Lower leg skin (tissue), 4 donors: ENCODE data around the gene TRAPPC14. TPM values are rescaled to one million over a fixed set of nuclear protein-coding genes. Genes with fewer than 3 reads are reported as not detected.
A peak's percentile ranks its signal among the peaks of the same experiment; 100 is the strongest.
"Not testable (repeated sequence)": the region's sequence is repeated elsewhere in the genome, so short reads cannot be mapped to it uniquely, and the experiment has no call there.

Experiments used
- DNase-seq, 2 donors: peaks; one replicate each; pipeline ENCODE4 v3.0.0-alpha.2; 2019; ENCODE audit warnings: low spot score in 2 of 2
- H3K4me3 ChIP-seq: fragments of 200-600 bp; sonication (generic); 2 replicates; pipeline ENCODE4 v1.5.1; 2017; ENCODE audit warnings: mild to moderate bottlenecking, low read depth; ENCODE audit not compliant: poor library complexity, severe bottlenecking
- POLR2A ChIP-seq, 2 donors: fragments of 450-650 bp; IDR thresholded peaks; one replicate each; pipeline ENCODE4 v1.6.1; 2016 to 2017; ENCODE audit warnings: antibody characterized with exemption in 2 of 2, mild to moderate bottlenecking in 1 of 2, moderate library complexity in 1 of 2
- WGBS, 2 donors: methylation state at CpG; one replicate each; pipeline ENCODE4 v1.1.5; 2018; 5-methylcytosine and 5-hydroxymethylcytosine counted together
- intact Hi-C: fragments of 100-400 bp; cut with DNase I; formaldehyde crosslinking; loops from one replicate; pipeline ENCODE4 v1.15.0; 2023; ENCODE audit warnings: low total_unique reads
- total RNA-seq, 4 donors: library from RNA; depleted of rRNA; stranded (reverse); fragments of >200 nt; gene quantifications; one replicate each; pipeline ENCODE4 v1.1.0, GENCODE V29; 2016
- TF ChIP-seq, protein P1 (sequence below), 3 donors: fragments of 450-650 bp; IDR thresholded peaks; one replicate each; pipeline ENCODE4 v1.5.1; 2016; ENCODE audit warnings: antibody characterized with exemption in 3 of 3, mild to moderate bottlenecking in 3 of 3, moderate library complexity in 2 of 3

TRAPPC14 gene
- total RNA-seq, 4 donors from 2014 or later: 20.8 to 46.5 (median 25.2) TPM

DNA sequence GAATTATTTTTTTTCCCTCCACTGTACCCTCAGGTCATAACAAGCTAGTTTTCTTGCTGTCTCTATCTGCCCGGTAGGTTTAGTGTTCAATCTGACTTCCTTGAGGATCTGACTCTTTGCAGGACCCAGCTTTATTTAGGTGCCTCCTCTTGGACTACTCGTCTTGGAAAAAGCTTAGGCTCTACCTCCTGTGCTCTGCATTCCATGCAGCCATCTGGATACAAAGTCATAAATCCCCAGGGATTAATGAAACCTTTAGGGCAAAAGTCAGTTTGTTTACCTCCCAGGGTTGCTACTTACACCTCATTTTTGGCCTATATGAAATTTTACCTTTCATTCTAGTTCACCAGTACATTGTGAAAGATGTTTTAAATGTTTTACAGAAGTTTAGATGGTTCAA, 27.2 kb upstream of the TRAPPC14 start:
- WGBS, 2 donors: 66 to 89% methylated on average over 2 of the region's 2 CpGs
- no peak for TF ChIP-seq POLR2A (IDR thresholded peaks at IDR 0.05)
- TF ChIP-seq, protein P1, sequence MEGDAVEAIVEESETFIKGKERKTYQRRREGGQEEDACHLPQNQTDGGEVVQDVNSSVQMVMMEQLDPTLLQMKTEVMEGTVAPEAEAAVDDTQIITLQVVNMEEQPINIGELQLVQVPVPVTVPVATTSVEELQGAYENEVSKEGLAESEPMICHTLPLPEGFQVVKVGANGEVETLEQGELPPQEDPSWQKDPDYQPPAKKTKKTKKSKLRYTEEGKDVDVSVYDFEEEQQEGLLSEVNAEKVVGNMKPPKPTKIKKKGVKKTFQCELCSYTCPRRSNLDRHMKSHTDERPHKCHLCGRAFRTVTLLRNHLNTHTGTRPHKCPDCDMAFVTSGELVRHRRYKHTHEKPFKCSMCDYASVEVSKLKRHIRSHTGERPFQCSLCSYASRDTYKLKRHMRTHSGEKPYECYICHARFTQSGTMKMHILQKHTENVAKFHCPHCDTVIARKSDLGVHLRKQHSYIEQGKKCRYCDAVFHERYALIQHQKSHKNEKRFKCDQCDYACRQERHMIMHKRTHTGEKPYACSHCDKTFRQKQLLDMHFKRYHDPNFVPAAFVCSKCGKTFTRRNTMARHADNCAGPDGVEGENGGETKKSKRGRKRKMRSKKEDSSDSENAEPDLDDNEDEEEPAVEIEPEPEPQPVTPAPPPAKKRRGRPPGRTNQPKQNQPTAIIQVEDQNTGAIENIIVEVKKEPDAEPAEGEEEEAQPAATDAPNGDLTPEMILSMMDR (IDR thresholded peaks at IDR 0.05): no peak
- DNase-seq: no peak
- no peak overlapping the region for H3K4me3 ChIP-seq
- intact Hi-C loops: no loop called here

DNA sequence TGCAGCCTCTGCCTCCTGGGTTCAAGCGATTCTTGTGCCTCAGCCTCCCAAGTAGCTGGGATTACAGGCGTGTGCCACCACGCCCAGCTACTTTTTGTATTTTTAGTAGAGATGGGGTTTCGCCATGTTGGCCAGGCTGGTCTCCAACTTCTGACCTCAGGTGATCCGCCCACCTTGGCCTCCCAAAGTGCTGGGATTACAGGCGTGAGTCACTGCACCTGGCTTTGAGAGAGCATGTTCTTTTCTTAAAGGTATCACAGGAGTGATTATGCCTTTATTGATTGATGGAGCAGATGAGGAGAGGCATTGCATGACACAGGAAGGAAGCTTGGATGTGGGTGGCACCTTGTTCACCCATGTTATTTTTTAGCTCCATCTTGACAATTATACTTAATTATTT, 24.6 kb upstream of the TRAPPC14 start:
- intact Hi-C loops, H3K4me3 ChIP-seq, DNase-seq: not testable (repeated sequence)
- WGBS, 2 donors: 61 to 68% methylated on average over 6 of the region's 6 CpGs

DNA sequence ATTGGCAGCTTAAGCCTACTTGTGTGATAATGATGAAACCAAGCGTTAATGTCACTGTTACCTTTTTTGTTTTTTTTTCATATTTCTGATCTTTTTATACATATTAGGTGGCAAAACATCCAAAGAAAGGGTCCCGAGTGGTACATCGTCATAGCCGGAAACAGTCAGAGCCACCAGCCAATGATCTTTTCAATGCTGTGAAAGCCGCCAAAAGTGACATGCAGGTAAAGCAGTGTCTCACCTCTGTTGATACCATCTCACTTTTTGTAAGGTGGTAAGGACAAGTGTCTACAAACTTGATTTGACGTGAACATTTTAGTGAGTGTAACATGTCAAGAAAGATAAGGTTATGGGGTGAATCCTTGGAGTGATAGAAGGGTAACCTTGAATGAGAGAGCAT, 24.1 kb upstream of the TRAPPC14 start:
- intact Hi-C loops, H3K4me3 ChIP-seq, DNase-seq: not testable (repeated sequence)
- WGBS, 2 donors: 78 to 85% methylated on average over 6 of the region's 6 CpGs

DNA sequence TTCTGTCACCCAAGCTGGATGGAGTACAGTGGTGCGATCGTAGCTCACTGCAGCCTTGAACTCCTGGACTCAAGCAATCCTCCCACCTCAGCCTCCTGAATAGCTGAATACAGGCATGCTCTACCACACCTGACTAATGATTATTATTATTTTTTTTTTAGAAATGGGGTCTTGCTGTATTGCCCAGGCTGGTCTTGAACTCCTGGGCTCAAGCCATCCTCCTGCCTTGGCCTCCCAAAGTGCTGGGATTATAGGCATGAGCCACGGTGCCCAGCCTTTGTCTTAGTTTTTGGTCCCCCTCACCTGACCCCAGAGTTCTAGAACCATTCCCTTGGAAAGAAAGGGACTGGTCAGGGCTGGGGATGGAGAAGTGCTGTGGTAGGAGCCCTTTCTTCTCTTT, 21.6 kb upstream of the TRAPPC14 start:
- DNase-seq, H3K4me3 ChIP-seq, intact Hi-C loops: not testable (repeated sequence)
- 95 to 100% methylated on average over 3 of the region's 3 CpGs for WGBS, 2 donors

DNA sequence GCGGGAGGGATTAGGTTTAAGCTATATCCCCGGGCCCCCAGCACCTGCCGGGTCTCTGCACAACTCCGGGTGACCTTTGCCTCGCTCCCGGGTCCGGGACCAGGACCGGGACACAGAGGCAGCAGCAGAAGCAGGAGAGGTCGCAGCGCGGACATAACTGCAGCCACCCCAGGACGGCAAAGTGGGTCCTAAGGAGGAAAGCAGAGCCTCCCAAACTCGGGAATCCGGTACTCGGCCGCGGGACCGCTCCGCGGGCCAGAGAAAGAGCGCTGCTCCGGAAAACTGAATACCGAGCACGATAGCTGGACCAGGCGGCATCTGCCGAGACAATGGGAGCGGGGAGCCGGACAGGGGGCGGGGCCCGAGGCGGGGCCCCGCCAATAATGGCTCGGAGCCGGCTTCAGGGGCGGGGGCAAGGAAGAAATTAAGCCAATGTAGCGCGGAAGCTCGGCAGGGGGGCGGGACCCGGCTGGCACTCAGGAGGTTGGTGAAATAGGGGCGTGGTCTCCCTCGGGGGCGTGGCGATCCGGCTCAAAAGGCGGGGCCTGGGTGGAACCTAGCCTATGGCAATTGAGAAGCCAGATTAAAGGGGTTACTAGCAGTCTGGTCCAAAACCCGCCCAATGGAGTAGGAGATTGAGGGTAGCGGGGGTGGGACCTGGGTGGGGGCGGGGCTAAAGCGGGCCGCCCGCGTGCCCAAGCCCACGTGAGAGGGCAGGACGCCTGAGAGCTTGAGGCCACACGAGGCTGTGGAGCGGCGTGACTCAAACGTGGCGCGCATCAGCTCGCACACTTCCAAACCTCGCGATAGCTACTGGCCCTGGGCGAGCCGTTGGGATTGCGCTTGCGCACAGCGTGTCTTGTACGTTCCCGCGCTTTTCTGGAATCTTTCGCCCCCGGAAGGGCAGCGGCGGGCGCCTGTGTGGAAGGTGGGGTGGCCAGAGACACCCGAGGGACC, 18.8 kb upstream of the TRAPPC14 start, which contains the start of the genes GPC2 and STAG3:
TSS of gene GPC2 (minus strand) at position 337 of the 957 bp plus-strand sequence. CDS start at position 155, 182 bp downstream.
TSS of gene STAG3 (plus strand) at position 874 of the 957 bp plus-strand sequence. CDS start 2,639 bp downstream, outside the sequence.
- 2 to 4% methylated on average over 48 to 65 of the region's 78 CpGs for WGBS, 2 donors

DNA sequence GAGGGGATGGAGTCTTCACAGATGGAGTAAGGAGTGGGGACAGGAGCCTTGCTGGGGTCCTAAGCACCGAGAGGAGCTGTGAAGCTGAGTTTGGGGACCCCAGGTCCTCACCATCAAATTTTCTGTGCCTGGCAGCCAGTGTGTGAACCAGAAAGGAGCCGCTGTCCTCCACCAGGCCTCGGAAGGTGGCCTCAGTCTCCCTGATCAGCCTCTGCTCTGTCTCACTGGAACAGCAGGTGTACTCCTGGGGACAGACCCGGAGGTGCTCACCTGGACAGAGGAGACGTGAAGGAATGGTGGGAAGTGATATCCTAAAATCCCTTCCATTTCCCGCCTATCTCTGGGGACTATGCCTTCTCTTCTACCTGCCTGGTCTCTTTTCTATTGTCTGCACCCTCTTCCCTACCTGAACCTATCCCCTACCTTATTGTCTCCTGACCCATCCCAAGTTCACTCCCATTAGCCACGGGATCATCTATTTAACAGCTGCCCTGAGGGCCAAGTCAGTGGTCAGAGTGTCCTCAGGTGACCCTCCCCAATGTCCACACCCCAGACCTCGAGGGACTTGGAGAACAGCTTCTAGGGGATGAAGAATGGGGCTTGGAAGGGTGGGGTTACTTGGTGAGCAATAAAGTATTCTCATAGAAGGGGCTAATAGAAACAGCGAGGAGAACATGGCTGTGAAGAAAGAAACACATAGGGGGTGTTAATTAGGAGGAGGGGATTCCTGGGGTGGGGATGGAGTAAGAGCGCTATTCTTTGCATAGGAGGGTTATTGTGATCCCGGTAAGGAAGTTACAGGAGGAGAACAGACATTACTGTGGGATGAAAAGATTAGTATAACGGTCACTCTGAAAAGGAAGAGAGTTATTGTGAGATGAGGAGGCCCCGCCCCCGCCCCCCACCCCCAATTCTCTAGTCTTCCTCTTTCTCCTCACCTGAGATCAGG, 17.8 kb upstream of the TRAPPC14 start:
- peak overlapping the region; percentile 15 for H3K4me3 ChIP-seq
- intact Hi-C loops: no loop called here
- WGBS, 2 donors: 52 to 55% methylated on average over 14 of the region's 14 CpGs
- TF ChIP-seq POLR2A (IDR thresholded peaks at IDR 0.05): no peak
- TF ChIP-seq, protein P1 (IDR thresholded peaks at IDR 0.05): no peak
- DNase-seq: no peak

More for the DNA sequence above, 18.8 kb upstream of the TRAPPC14 start, which contains the start of the genes GPC2 and STAG3:
- TF ChIP-seq POLR2A (IDR thresholded peaks at IDR 0.05): no peak
- TF ChIP-seq, protein P1 (IDR thresholded peaks at IDR 0.05): no peak
- intact Hi-C loops: no loop called here
- peak within 1 kb of the TSS; percentile 15 for H3K4me3 ChIP-seq
- DNase-seq: peak; percentile 95 to 98
